ENCODE measurements around the gene GRSF1. TPM values are rescaled to one million over a fixed set of nuclear protein-coding genes. Genes with fewer than 3 reads are reported as not detected.

GRSF1 gene
- total RNA-seq, 1 donor from 2014 or later, result 83.4 TPM

DNA sequence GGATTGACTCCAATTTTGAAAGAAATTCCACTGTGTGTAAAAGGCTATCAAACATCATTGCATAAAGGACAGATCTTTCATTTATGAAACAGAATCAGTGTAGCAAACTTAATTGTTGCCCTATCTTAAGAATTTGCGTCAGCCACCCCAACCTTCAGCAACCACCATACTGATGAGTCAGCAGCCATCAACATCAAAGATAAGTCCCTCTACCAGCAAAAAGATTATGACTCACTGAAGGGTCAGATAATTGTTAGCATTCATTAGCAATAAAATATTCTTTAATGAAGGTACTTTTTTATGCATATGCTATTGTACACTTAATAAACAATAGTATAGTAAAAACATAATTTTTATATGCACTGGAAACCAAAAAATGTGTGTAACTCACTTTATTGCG, 15.8 kb upstream of the GRSF1 start:
- no peak for DNase-seq (ENCODE audit: low spot score)
- H3K9me3 Mint-ChIP-seq (ENCODE audit: low read depth), result peaks cover 5% of the 10 kb centered on the region
- H3K4me3 Mint-ChIP-seq (ENCODE audit: unreplicated experiment), result no peak overlapping the region
- H3K4me1 Mint-ChIP-seq (ENCODE audit: low read depth), result no peaks in the 10 kb centered on the region
- TF ChIP-seq, protein P1, sequence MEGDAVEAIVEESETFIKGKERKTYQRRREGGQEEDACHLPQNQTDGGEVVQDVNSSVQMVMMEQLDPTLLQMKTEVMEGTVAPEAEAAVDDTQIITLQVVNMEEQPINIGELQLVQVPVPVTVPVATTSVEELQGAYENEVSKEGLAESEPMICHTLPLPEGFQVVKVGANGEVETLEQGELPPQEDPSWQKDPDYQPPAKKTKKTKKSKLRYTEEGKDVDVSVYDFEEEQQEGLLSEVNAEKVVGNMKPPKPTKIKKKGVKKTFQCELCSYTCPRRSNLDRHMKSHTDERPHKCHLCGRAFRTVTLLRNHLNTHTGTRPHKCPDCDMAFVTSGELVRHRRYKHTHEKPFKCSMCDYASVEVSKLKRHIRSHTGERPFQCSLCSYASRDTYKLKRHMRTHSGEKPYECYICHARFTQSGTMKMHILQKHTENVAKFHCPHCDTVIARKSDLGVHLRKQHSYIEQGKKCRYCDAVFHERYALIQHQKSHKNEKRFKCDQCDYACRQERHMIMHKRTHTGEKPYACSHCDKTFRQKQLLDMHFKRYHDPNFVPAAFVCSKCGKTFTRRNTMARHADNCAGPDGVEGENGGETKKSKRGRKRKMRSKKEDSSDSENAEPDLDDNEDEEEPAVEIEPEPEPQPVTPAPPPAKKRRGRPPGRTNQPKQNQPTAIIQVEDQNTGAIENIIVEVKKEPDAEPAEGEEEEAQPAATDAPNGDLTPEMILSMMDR (IDR thresholded peaks at IDR 0.05), result no peak
- H3K27me3 Mint-ChIP-seq (ENCODE audit: low read depth), result no peaks in the 10 kb centered on the region
- no peak overlapping the region for H3K27ac Mint-ChIP-seq (ENCODE audit: unreplicated experiment)
- H3K36me3 Mint-ChIP-seq (ENCODE audit: low read depth), result no peaks in the 10 kb centered on the region

DNA sequence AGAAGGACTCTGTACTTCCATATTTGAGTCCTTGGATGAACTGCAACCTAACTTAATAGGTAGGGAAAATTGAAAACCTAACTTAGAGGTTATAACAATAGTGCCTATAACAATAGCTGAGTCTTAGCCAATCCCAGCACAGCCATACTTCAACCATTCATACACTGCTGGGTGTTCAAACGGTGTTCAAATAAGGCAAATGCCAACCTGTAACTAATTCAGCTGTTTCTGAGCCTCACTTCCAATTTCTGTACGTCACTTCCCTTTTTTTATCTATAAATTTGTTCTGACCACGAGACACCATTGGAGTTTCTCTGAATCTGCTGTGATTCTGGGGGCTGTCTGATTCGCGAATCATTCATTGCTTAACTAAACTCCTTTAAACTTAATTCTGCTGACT, 9.6 kb upstream of the GRSF1 start:
- Mint-ChIP-seq H3K27ac (ENCODE audit: unreplicated experiment) (no peak overlapping the region), H3K27me3 (ENCODE audit: low read depth) (no peaks in the 10 kb centered on the region), H3K9me3 (ENCODE audit: low read depth) (no peaks in the 10 kb centered on the region), H3K36me3 (ENCODE audit: low read depth) (no peaks in the 10 kb centered on the region), H3K4me3 (ENCODE audit: unreplicated experiment) (no peak overlapping the region), H3K4me1 (ENCODE audit: low read depth) (no peaks in the 10 kb centered on the region)
- no peak for DNase-seq (ENCODE audit: low spot score)
- TF ChIP-seq, protein P1 (IDR thresholded peaks at IDR 0.05), result no peak

DNA sequence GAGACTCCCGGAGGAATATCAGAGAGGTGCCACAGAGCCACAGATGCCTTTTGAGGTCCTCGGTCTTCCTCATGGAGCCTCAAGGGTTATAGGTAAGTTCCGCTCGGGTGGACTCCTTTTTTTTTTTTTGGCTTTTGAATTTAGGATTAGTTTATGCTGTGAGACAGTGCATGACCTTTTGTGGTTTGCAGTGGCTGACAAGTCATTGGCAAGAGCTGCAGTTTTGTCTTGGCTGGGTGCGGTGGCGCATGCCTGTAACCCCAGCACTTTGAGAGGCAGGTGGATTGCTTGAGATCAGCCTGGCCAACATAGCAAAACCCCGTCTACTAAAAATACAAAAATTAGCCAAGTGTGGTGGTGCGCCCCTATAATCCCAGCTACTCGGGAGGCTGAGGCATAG, 4.5 kb upstream of the GRSF1 start:
- no peak overlapping the region for H3K4me3 Mint-ChIP-seq (ENCODE audit: unreplicated experiment)
- H3K4me1 Mint-ChIP-seq (ENCODE audit: low read depth), result no peaks in the 10 kb centered on the region
- no peaks in the 10 kb centered on the region for H3K36me3 Mint-ChIP-seq (ENCODE audit: low read depth)
- H3K9me3 Mint-ChIP-seq (ENCODE audit: low read depth), result no peaks in the 10 kb centered on the region
- no peak overlapping the region for H3K27ac Mint-ChIP-seq (ENCODE audit: unreplicated experiment)
- no peak for DNase-seq (ENCODE audit: low spot score)
- TF ChIP-seq, protein P1 (IDR thresholded peaks at IDR 0.05), result no peak
- no peaks in the 10 kb centered on the region for H3K27me3 Mint-ChIP-seq (ENCODE audit: low read depth)

DNA sequence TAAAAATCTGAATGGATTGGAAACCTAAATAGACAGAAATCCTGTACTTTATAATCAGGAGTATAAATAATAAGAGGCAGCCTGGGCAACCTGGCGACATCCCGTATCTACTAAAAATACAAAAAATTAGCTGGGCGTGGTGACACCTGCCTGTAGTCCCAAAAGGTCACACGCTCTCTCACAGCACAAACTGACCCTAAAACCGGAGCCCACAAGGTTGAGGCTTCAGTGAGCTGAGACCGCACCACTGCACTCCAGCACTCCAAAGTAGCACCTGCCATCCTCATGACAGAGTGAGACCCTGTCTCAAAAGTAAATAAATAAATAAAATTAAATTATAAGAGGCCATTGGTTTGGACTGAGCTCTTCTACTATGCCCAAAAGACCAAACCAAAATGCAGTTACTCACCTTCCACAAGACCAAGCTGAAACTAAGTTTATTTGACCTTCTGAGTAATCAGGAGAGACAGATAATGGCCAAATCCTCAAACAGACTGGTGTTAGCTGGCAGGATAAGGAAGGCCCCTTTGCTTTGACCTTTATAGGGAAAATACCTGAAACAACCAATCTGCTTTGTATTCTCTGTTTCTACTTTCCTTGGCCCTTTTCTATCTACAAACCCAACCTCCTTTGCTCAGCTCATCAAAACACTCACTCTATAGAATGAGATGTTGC, 3.2 kb upstream of the GRSF1 start:
- no peak for DNase-seq (ENCODE audit: low spot score)
- TF ChIP-seq, protein P1 (IDR thresholded peaks at IDR 0.05), result no peak
- Mint-ChIP-seq H3K9me3 (ENCODE audit: low read depth) (no peaks in the 10 kb centered on the region), H3K4me3 (ENCODE audit: unreplicated experiment) (no peak overlapping the region), H3K27me3 (ENCODE audit: low read depth) (no peaks in the 10 kb centered on the region), H3K4me1 (ENCODE audit: low read depth) (peaks cover 3% of the 10 kb centered on the region), H3K27ac (ENCODE audit: unreplicated experiment) (no peak overlapping the region), H3K36me3 (ENCODE audit: low read depth) (no peaks in the 10 kb centered on the region)

DNA sequence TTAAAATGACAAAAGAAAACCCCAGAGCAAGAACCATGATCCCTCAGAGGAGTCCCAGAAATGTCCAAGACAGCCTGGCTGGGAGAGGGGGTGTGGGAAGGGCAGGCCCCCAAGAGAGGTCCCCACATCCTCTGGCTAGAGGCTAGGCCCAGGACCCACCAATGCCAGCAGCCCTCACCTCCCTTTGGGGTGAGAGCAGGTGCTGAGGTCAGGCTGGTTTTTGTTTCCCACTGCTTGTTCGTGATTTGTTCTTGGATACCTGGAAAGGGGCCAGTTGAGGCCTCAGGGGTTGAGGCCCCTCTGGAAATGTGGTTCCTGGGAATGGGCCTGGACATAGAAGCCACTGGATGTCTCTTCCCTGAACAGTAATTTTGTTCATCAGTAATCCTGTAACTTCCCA, 2.3 kb upstream of the GRSF1 start:
- no peaks in the 10 kb centered on the region for H3K9me3 Mint-ChIP-seq (ENCODE audit: low read depth)
- H3K4me3 Mint-ChIP-seq (ENCODE audit: unreplicated experiment), result no peak overlapping the region
- DNase-seq (ENCODE audit: low spot score), result no peak
- TF ChIP-seq, protein P1 (IDR thresholded peaks at IDR 0.05), result no peak
- H3K36me3 Mint-ChIP-seq (ENCODE audit: low read depth), result no peaks in the 10 kb centered on the region
- H3K27ac Mint-ChIP-seq (ENCODE audit: unreplicated experiment), result no peak overlapping the region
- peaks cover 6% of the 10 kb centered on the region for H3K4me1 Mint-ChIP-seq (ENCODE audit: low read depth)
- no peaks in the 10 kb centered on the region for H3K27me3 Mint-ChIP-seq (ENCODE audit: low read depth)
